HG02870 (cell line): Measurements from ENCODE around the gene MGP.

ENCODE experiments used
- ATAC-seq: cut with Tn5 transposase; IDR thresholded peaks from one replicate; pipeline ENCODE4 v1.9.1; 2021; ENCODE audit warnings: mild to moderate bottlenecking, moderate library complexity; ENCODE audit not compliant: unreplicated experiment

Gene MGP

DNA sequence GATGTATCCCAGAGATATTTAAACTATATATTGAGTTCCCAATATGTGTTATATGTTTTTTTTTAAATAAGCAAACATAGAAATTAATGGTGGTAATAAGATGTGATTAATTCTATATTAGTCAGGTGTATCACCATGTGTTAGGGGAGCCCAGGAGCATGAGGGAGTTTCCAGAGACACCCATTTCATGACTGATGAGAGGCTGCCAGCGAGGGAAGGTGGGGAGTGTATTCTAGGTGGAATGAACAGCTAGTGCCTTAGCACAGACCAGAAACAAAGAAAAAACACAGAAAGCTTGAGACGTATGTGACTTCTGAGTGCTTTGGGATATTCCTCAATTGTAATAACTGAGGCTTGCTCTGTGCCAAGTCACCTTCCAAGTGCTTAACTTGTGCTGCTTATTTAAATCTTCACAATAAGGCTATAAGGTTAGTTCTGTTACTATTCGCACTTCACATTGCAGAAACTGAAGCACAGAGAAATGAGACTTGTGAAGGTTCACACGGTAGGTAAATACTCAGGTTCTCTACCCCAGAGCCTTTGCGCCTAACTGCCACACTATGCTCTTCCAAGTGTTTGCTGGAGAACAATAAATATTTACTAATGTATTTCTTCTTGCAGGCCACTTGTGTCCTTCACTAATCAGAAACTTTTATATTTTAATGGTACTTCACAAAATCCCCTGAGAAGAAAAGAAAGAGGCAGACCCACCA lies 17.9 kb upstream of the MGP start:
- no peak for ATAC-seq

DNA sequence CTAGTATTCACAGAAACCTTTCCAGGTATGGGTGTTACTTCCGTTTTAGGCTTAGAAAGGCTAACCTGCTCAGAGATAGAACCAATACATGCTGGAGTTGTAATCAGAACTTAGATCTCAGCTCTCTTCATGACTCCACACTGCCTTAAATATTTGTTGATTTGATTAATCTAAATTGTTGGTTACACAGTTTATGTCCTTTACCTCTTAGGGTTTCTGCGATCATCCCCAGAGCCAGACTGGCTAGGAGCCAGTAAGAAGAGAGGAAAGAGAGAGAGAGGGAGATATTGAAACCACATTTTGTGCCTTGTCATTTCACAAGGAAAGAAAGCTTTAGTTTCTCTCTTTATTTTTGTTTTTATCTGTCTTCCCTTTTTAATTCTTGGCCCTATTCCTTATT lies 16.8 kb upstream of the MGP start:
- ATAC-seq = no peak

DNA sequence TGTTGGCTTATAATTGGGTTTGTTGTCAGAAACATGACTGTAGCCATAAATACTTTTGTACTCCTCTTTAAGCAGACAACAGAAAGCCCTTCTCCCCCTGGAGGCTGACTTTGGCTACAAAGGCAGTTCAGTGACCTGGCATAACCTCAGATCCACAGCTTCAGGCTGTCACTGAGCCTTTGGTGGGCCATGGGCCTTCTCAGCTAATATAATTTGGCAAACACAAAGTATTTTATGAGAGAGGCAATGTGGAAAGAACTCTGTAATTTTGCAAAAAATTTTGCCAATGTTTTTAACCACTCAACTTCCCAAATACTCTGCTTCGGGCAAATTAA lies 15.5 kb upstream of the MGP start:
- ATAC-seq = no peak

DNA sequence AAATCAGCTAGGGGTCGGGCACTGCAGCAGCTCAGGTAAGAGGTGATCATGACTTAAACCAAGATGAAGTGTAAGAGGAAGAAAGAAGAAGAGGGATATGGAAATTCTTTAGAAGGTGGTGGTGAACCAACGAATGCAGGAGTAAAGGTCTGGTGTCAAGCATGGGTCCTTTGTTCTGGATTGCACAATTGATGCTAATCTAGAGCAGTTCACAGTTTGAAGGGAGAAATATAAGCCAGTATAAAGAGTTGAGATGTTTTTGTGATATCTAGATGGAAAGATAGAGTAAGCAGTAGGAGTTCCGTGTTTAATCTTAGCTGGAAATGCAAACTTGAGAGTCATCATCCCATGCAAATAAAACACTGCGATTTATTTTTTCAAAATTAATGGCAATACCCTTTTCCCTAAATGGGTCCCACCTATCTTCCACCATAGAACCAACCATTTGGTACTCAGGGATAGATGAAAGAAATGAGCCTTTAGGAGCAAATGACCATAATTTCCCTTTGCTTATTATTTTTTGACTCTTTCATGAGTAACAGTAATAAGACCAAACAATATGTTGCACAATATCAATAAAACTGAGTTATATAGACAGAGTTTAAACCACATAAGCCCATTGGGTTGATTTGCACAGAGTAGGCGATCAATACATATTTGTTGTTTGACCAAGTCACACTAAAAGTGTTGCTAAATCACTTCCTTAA lies 15.0 kb upstream of the MGP start:
- ATAC-seq = no peak

DNA sequence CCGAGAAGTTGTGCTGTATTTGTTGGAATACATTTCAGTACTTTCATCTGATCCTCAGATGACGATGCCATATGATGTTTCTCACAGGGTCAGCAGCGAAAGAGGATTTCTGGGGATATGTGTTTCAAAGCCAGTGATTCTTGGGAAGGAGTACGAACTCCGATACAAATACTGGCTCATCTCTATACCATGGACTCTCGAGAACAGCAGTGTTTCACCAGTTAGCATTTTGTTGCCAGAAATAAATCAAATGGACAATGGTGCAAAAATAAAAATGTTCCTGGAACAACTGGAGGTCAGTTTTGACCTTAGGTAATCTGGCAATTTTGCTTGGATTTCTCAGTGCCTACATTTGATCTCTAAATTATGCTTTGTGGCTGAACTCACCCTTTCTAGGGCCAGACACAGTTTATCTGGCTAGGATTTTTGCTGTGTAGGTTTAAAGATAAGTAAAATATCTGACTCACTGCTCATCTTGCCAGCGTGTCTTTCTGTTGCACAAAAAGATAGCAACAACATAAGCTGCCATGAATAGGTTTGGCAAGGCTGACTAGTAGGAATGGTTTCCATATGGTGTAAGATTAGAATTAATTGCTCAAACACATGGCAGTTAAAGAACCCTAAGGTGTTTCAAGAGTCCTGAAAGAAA lies 11.0 kb upstream of the MGP start:
- no peak for ATAC-seq

GRCh38 chr12:14893506-14894250 lies 8.0 kb upstream of the MGP start:
- no peak for ATAC-seq

DNA sequence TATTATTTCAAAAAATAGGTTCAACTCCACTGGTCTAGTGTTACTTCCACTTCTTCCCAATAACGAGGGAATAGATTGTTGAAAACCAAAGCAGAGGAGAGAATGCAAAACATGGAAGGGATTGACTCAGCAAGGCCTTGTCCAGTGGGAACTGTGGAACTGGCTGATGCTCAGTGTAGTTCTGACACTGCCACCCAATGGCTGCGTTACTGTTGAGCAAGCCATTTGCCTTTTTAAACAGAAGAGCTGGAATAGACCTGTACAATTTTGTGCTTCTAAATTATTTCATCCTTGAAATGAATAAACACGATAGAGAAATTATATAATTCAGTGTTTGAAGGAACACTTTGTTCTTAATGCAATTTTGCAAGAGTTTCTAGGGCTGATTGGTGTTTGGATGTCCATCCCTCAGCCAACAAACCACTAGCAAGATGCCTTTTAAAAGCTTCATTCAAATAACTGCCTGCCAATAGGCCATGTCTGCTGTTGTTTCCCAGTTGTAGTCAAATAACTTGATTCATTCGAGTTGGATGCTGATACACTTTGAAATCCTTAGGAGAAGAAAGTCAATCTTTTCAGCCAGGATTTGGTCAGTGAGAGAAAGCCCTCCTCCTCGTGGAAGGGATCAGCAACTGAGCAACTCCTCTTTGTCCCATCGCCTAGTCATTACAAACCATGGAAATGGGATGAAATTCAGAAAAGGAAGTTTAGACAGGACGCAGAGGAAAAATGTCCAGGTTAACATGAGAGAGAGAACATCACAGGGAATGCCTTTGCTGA lies 7.3 kb upstream of the MGP start:
- no peak for ATAC-seq

DNA sequence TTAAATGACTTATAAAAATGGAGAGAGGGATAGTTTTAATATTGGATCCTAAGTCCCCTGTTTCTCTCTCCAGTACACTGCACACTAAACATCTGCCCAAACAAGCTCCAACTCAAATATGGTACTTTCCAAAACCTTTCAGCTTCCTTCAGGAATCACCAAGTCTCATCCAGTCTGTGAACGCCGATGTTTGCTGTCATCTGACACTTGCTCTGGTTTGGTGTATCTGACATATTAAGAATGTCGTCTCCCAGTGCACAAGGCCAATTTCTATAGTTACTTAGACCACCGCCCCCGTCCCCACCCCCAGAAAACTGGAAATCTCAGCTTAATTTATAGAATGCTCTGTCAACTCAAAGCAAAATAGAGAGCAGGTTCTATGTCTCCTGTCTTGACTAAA lies 5.0 kb upstream of the MGP start:
- ATAC-seq = no peak

DNA sequence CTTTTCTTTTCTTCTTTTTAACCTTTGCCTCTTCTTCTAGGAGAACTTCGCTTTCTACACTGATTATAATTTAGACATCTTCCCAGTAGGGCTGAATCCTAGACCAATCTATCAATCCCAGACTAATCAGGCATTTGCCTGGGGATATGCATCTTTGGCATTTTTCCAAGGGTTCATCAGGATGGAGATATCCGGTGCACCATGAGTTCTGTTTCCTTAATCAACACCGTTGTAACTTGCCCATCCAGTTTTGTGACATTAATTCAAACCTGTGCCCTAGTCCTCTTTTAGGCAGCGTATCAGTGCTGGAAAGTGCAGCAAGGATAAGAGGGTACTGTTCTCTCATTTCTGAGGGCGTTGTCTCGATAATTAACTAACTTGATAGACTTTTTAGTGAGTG lies 617 bp upstream of the MGP start:
- no peak for ATAC-seq

GRCh38 chr12:14884458-14884878 lies 1.2 kb downstream of the MGP start:
- ATAC-seq = peak; percentile 88

DNA sequence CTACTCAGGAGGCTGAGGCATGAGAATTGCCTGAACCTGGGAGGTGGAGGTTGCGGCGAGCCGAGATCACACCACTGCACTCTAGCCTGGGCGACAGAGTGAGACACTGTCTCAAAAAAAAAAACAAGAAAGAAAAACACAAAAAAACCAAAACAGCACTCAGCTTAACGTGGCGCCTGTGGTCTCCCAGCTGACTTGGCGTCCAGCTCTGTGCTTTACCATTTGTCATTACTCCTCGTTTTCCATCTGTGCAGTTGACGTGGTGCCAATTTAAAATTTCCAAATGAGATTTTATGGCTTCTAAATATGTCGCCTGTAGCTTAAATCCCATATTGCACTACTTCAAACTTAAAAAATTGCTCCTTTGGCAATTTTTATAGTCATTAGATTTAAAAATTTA lies 2.0 kb downstream of the MGP start:
- ATAC-seq = no peak

- ATAC-seq = no peak
Measured at GRCh38 chr12:14880890-14881453, 4.7 kb downstream of the MGP start.

DNA sequence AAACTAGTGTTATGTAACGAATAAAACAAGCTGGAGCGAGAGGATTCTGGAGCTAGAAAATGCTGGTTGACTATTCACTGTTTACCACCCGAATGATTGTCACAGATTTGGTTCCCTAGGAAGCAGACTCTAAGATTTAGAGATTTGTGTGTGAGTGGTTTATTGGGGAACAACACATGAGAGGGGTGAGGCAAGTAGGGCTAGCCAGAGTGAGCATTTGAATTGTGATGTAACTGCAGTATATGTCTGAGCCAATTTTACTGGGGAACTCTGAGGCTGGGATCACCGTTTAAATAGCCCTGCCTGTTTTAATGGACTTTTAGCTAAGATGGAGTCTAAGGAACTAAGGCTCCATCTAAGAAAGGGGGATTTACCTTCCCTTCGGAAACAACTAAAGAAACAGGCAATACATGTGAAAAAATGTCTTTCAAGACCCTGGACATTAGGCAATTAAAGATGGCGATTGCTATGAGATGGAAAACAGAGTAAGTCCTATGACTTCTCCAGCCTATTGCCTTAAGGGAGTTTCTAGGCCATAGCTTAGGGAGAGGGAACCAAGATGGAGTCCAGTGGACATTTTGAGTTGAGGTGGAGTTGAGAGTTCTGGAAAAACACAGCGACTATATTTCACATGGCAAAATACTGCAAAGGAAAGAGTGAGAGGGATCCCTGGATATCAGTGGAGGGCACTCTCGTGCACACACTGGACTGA lies 6.3 kb downstream of the MGP start:
- no peak for ATAC-seq

- ATAC-seq = no peak
Measured at GRCh38 chr12:14878488-14878887, 7.2 kb downstream of the MGP start.

- ATAC-seq = peak; percentile 55
Measured at GRCh38 chr12:14876833-14877232, 8.8 kb downstream of the MGP start.

DNA sequence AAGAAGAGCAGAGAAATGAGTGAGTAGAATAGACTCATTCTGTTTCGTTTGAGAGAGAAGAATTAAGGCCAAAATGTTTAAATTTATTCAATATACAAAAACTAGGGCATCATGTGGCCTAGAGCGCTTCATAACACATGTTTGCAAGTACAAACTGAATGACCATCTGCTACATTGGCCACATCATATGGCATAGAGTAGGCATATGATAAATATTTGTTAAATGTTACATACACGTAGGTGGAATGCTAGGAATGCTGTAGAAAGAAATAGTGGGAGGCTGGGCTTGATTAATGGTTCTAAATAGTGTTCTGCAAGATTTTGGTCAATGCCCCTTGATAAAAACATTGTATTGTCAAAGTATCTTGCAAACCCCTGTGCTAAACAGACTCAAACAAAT lies 10.8 kb downstream of the MGP start:
- no peak for ATAC-seq

GRCh38 chr12:14873440-14874185 lies 12.0 kb downstream of the MGP start:
- ATAC-seq = no peak

- ATAC-seq = no peak
Measured at GRCh38 chr12:14871886-14872285, 13.8 kb downstream of the MGP start.

GRCh38 chr12:14871247-14871646 lies 14.4 kb downstream of the MGP start:
- ATAC-seq = no peak
